CD8-positive, alpha-beta memory T cell (primary cell): ENCODE results near the gene SEMA4C. TPM values are rescaled to one million over a fixed set of nuclear protein-coding genes. Genes with fewer than 3 reads are reported as not detected.
"Not testable (repeated sequence)": the region's sequence is repeated elsewhere in the genome, so short reads cannot be mapped to it uniquely, and the experiment has no call there.

ENCODE experiments used
- CTCF ChIA-PET: fragments of 350-600 bp; sonication (Branson Sonifier 250); formaldehyde crosslinking; loops from one replicate; lab custom pipeline; 2021; ENCODE audit warnings: antibody characterized with exemption; lab: Charles Lee
- POLR2A ChIA-PET: fragments of 350-600 bp; sonication (Branson Sonifier 250); formaldehyde crosslinking; loops from one replicate; lab custom pipeline; 2021; ENCODE audit warnings: antibody characterized with exemption; lab: Charles Lee
- DNase-seq, 5 donors: peaks; one replicate each; pipeline versions ENCODE4 v3.0.0 to v3.0.0-alpha.2; 2020 to 2022; ENCODE audit warnings: mixed read lengths in 1 of 5
- H3K27ac ChIP-seq: one replicate; pipeline ENCODE4 v1.7.0; 2013; ENCODE audit warnings: low read depth, mild to moderate bottlenecking, low read length, moderate library complexity
- H3K27me3 ChIP-seq: 2 replicates; pipeline ENCODE4 v1.7.0; 2013; ENCODE audit warnings: low read length, mild to moderate bottlenecking; ENCODE audit not compliant: insufficient read depth, poor library complexity, severe bottlenecking
- H3K36me3 ChIP-seq: 2 replicates; pipeline ENCODE4 v1.7.0; 2013; ENCODE audit warnings: mild to moderate bottlenecking, low read length, moderate library complexity; ENCODE audit not compliant: insufficient read depth
- H3K4me1 ChIP-seq: 2 replicates; pipeline ENCODE4 v1.7.0; 2013; ENCODE audit warnings: mild to moderate bottlenecking, low read length, moderate library complexity; ENCODE audit not compliant: insufficient read depth
- H3K4me3 ChIP-seq: 2 replicates; pipeline ENCODE4 v1.7.0; 2013; ENCODE audit warnings: mild to moderate bottlenecking, low read length
- H3K9me3 ChIP-seq: 2 replicates; pipeline ENCODE4 v1.7.0; 2013; ENCODE audit warnings: mild to moderate bottlenecking, low read length
- H3K27ac Mint-ChIP-seq, 8 donors: one replicate each; pipeline ENCODE4 v1.8.0; 2020 to 2021; ENCODE audit warnings: mixed read lengths in 8 of 8, mild to moderate bottlenecking in 6 of 8, inconsistent platforms in 3 of 8, moderate library complexity in 3 of 8
- H3K27me3 Mint-ChIP-seq, 2 donors: one replicate each; pipeline ENCODE4 v1.8.0; 2020 to 2021; ENCODE audit warnings: mixed read lengths in 2 of 2, mild to moderate bottlenecking in 1 of 2, moderate library complexity in 1 of 2
- H3K36me3 Mint-ChIP-seq, 3 donors: one replicate each; pipeline ENCODE4 v1.8.0; 2020 to 2021; ENCODE audit warnings: mixed read lengths in 3 of 3, inconsistent platforms in 1 of 3, mild to moderate bottlenecking in 1 of 3
- H3K4me1 Mint-ChIP-seq, 3 donors: one replicate each; pipeline ENCODE4 v1.8.0; 2020 to 2021; ENCODE audit warnings: mixed read lengths in 3 of 3, inconsistent platforms in 1 of 3, mild to moderate bottlenecking in 1 of 3
- H3K4me3 Mint-ChIP-seq, 7 donors: one replicate each; pipeline ENCODE4 v1.8.0; 2020 to 2021; ENCODE audit warnings: mixed read lengths in 7 of 7, mild to moderate bottlenecking in 6 of 7, moderate library complexity in 4 of 7, inconsistent platforms in 2 of 7
- H3K9me3 Mint-ChIP-seq, 5 donors: one replicate each; pipeline ENCODE4 v1.8.0; 2020 to 2022; ENCODE audit warnings: mixed read lengths in 5 of 5, mild to moderate bottlenecking in 3 of 5, moderate library complexity in 2 of 5, inconsistent platforms in 1 of 5
- polyA plus RNA-seq: library from polyadenylated mRNA; unstranded; fragments of 300-500 nt; fragmentation: Illumina TruSeq; gene quantifications from one replicate; pipeline ENCODE4 v1.2.3, GENCODE V29; 2021
- total RNA-seq, 2 experiments: library from RNA; stranded (reverse); gene quantifications; one replicate each; pipeline ENCODE4 v1.2.3, GENCODE V29; 2021

SEMA4C gene
- total and polyA plus RNA-seq, 3 experiments from 2014 or later: 7.1 to 18.7 (median 16.6) TPM

DNA sequence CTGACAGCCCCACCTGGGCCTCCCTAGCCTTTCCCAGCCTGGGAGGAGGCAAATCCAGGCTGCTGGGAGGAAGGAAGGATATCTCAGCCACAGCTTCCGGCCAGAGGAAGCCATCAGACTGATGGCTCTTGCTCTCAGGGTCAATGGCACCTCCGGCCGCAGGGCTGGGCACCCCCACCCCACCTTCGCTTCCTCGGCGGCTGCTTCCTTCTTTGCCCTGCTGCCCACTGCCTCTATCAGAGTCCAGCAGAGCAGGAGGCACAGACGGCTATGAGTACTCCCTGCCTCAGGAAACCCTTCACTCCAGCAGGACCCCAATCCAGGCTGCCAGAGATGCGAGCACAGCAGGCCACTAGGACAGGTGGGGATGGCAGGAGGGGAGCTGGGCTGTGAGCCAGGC, 3.3 kb downstream of the SEMA4C start:
- Histone ChIP-seq H3K4me1 (peaks cover 24% of the 10 kb centered on the region), H3K9me3 (no peaks in the 10 kb centered on the region), H3K36me3 (peaks cover 17% of the 10 kb centered on the region), H3K27ac (no peak overlapping the region), H3K4me3 (no peak overlapping the region), H3K27me3 (no peaks in the 10 kb centered on the region)
- Mint-ChIP-seq H3K36me3 (peaks cover 0 to 66% (median 9%) of the 10 kb centered on the region in 3 donors), H3K4me3 (peak overlapping the region; percentile 41 to 90 (median 80)), H3K9me3 (no peaks in the 10 kb centered on the region), H3K27ac (peak overlapping the region in 5 of 8 donors; percentile 42 to 91 (median 76)), H3K27me3 (no peaks in the 10 kb centered on the region), H3K4me1 (peaks cover 31 to 50% (median 37%) of the 10 kb centered on the region in 3 donors)
- POLR2A ChIA-PET: interaction anchor here (0.5 to 1.1 kb wide), 3 partner anchors 9 to 96 kb away, joined by 3 to 4 read pairs (median 3); partner anchors contain the start of gene ANKRD39
- no peak for DNase-seq
- CTCF ChIA-PET: interaction anchor here (1.2 to 14.3 kb wide), 4 partner anchors 9 to 96 kb away, joined by 4 to 358 read pairs (median 52); partner anchors contain the start of gene ANKRD39

DNA sequence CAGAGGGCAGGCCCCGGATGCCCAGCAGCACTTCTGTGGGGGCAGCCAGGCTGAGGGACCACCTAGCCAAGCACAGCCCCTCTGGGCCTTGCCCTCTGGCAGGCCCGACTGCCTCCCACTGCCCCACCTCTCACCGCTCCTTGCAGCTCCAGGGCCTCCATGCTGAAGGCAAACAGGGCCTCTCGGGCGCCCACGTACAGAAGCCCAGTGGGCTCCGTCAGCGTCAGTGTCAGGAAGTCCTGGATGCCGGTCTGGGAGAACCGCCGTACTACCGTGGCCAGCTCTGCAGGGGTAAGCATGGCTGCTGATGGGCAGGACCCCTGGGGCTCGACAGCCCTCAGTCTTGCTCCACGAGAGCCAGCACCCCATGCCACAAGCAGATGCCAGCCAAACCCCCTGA, 3.7 kb downstream of the SEMA4C start:
- peaks cover 17% of the 10 kb centered on the region for H3K36me3 ChIP-seq
- no peaks in the 10 kb centered on the region for H3K27me3 Mint-ChIP-seq
- H3K27me3 ChIP-seq: no peaks in the 10 kb centered on the region
- ChIA-PET POLR2A (interaction anchor here (0.8 kb wide), 1 partner anchor 89 kb away, joined by 3 read pairs; no protein-coding TSS in a partner anchor), CTCF (interaction anchor here (3.5 to 14.3 kb wide), 3 partner anchors 9 to 96 kb away, joined by 16 to 358 read pairs (median 88); partner anchors contain the start of gene ANKRD39)
- H3K4me3 ChIP-seq: no peak overlapping the region
- no peak for DNase-seq
- H3K4me1 Mint-ChIP-seq: peaks cover 28 to 49% (median 33%) of the 10 kb centered on the region in 3 donors
- H3K27ac ChIP-seq: no peak overlapping the region
- no peaks in the 10 kb centered on the region for H3K9me3 Mint-ChIP-seq
- H3K9me3 ChIP-seq: no peaks in the 10 kb centered on the region
- H3K36me3 Mint-ChIP-seq: peaks cover 0 to 70% (median 10%) of the 10 kb centered on the region in 3 donors
- peaks cover 22% of the 10 kb centered on the region for H3K4me1 ChIP-seq
- peak overlapping the region in 2 of 8 donors; percentile 76 for H3K27ac Mint-ChIP-seq
- H3K4me3 Mint-ChIP-seq: peak overlapping the region in 2 of 7 donors; percentile 54 to 77

DNA sequence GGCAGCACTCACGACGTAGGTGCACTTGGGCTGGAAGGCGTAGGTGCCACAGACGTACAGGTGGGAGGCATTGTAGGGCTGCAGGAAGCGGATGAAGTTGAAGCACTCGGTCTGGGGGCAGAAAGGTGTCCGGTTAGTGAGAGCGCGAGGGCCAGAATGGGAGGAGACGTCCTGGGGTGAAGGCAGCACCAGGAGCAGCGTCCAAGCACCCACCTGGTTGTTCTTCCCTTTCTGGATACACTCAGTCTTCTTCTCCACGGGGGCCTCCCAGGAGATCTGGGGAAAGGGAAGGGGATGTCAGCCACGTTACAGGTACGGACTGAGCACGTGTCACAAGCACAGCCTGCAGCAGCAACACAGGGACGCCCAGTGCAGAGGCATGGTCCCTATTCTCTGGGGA, 4.2 kb downstream of the SEMA4C start:
- peak overlapping the region in 4 of 8 donors; percentile 57 to 90 (median 73) for H3K27ac Mint-ChIP-seq
- no peaks in the 10 kb centered on the region for H3K9me3 Mint-ChIP-seq
- no peak overlapping the region for H3K4me3 ChIP-seq
- ChIA-PET POLR2A (interaction anchor here (0.8 kb wide), 1 partner anchor 90 kb away, joined by 3 read pairs; no protein-coding TSS in a partner anchor), CTCF (interaction anchor here (6.6 to 14.3 kb wide), 2 partner anchors 8 to 86 kb away, joined by 88 to 358 read pairs; partner anchors contain the start of gene ANKRD39)
- peaks cover 17% of the 10 kb centered on the region for H3K4me1 ChIP-seq
- H3K27me3 ChIP-seq: no peaks in the 10 kb centered on the region
- no peaks in the 10 kb centered on the region for H3K27me3 Mint-ChIP-seq
- H3K27ac ChIP-seq: no peak overlapping the region
- H3K36me3 Mint-ChIP-seq: peaks cover 0 to 74% (median 10%) of the 10 kb centered on the region in 3 donors
- DNase-seq: no peak
- no peaks in the 10 kb centered on the region for H3K9me3 ChIP-seq
- H3K4me3 Mint-ChIP-seq: peak overlapping the region in 4 of 7 donors; percentile 54 to 77 (median 58)
- H3K4me1 Mint-ChIP-seq: peaks cover 23 to 45% (median 28%) of the 10 kb centered on the region in 3 donors
- peaks cover 17% of the 10 kb centered on the region for H3K36me3 ChIP-seq

DNA sequence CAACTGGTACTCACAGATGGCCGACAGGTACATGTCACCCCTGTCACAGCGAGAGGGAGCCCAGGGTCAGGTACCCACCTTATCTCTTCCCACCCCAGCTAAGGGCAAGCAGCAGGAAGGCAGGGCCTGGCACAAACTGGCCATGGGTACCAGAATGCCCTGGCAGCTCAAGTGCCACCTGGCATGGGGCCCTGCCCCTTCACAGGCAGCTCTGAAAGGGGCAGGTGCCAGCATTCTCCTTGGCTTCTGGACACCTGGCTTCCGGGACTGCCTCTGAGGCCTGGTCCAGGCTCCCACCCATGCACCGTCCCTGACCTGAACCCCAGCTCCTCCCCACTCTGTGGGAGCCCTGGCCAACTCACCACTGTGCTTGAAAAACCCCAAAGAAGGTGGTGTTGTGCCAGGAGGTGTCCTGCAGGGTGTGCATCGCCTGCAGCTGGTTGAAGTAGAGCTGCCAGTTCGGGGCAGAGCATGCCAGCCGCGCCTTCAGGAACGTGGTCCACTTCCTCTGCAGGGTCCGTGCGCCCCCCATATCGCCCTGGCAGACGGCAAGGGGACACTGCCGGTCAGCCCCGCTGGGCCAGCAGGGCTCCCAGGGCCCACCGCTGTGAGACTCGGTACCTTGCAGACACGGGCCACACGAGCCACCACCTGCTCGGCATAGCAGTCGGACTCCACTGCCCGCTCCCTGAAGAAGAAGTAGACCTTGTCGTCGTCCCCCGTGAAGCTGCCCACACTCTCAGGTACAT, 5.4 kb downstream of the SEMA4C start:
- no peak overlapping the region for H3K4me3 Mint-ChIP-seq
- no peaks in the 10 kb centered on the region for H3K27me3 ChIP-seq
- H3K4me3 ChIP-seq: no peak overlapping the region
- H3K27me3 Mint-ChIP-seq: no peaks in the 10 kb centered on the region
- H3K4me1 Mint-ChIP-seq: peaks cover 24 to 53% (median 33%) of the 10 kb centered on the region in 3 donors
- H3K27ac Mint-ChIP-seq: no peak overlapping the region
- no peak overlapping the region for H3K27ac ChIP-seq
- peaks cover 18% of the 10 kb centered on the region for H3K4me1 ChIP-seq
- peaks cover 17% of the 10 kb centered on the region for H3K36me3 ChIP-seq
- POLR2A ChIA-PET: interaction anchor here (0.5 to 1.8 kb wide), 3 partner anchors 22 to 60 kb away, joined by 3 to 5 read pairs (median 4); no protein-coding TSS in a partner anchor
- no peaks in the 10 kb centered on the region for H3K9me3 Mint-ChIP-seq
- DNase-seq: no peak
- peaks cover 0 to 77% (median 10%) of the 10 kb centered on the region in 3 donors for H3K36me3 Mint-ChIP-seq
- CTCF ChIA-PET: interaction anchor here (0.9 to 14.3 kb wide), 3 partner anchors 87 to 98 kb away, joined by 3 to 358 read pairs (median 6); no protein-coding TSS in a partner anchor
- H3K9me3 ChIP-seq: no peaks in the 10 kb centered on the region

DNA sequence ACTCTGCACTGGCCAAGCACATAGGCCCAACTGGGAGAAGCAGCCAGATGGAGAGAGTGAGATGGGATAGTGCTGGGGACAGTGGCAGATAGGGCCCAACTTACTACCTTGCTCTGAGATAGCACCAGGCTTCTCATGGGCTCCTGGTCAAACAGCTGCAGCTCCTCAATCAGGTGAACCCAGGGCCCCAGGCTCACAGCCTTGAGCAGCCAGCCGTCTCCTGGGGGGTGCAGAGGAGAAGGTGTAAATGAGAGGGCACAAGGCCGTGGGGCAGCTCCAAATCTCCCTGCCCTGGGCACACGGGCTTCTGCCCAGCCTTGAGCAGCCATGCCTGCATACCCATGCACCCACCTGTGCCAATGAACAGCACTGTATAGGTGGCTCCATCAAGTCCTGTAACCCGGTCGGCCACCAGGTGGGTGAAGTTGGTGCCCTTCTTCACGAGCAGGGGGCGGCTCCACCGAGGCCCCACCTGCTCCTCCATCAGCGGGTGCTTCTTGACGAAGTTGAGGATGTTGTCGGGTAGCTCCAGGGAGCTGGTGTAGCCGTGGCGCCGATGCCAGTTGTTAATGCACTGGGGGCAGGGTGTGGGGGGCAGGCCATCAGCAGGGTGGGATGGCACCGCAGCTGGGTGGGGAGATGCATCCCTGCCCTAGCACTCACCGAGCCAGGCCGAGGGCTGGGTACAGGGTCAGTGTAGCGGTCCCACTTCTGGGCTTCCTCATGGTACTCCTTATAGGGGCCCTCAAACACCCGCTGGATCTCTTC, 6.1 kb downstream of the SEMA4C start:
- no peak for DNase-seq
- Mint-ChIP-seq H3K27ac (no peak overlapping the region), H3K4me3 (peak overlapping the region in 1 of 7 donors; percentile 65), H3K4me1 (peaks cover 29 to 60% (median 40%) of the 10 kb centered on the region in 3 donors), H3K9me3 (no peaks in the 10 kb centered on the region), H3K27me3 (no peaks in the 10 kb centered on the region), H3K36me3 (peaks cover 0 to 77% (median 10%) of the 10 kb centered on the region in 3 donors)
- ChIA-PET POLR2A (interaction anchor here (0.5 to 1.8 kb wide), 3 partner anchors 21 to 60 kb away, joined by 3 to 5 read pairs (median 4); no protein-coding TSS in a partner anchor), CTCF (interaction anchor here (0.9 to 14.3 kb wide), 5 partner anchors 61 to 99 kb away, joined by 3 to 358 read pairs (median 3); no protein-coding TSS in a partner anchor)
- Histone ChIP-seq H3K27ac (no peak overlapping the region), H3K9me3 (no peaks in the 10 kb centered on the region), H3K4me3 (no peak overlapping the region), H3K36me3 (peaks cover 17% of the 10 kb centered on the region), H3K4me1 (peaks cover 26% of the 10 kb centered on the region), H3K27me3 (no peaks in the 10 kb centered on the region)

DNA sequence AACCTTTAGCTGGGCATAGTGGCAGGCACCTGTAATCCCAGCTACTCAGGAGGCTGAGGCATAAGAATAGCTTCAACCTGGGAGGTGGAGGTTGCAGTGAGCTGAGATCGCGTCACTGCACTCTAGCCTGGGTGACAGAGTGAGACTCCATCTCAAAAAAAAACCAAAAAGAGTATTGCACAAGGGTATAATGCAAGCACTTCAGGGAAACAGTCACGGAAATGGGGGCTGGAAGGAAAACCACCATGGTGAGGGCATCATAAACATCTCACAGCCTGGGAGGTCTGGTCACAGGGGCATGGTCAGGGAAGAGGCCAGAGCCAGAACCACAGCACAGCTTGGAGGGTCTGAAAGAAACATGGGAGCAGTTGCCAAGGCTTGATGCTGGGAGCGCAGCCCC, 6.8 kb downstream of the SEMA4C start:
- Mint-ChIP-seq H3K36me3 (peaks cover 0 to 74% (median 10%) of the 10 kb centered on the region in 3 donors), H3K4me3 (peak overlapping the region in 1 of 7 donors; percentile 65), H3K4me1 (peaks cover 28 to 59% (median 41%) of the 10 kb centered on the region in 3 donors), H3K27ac (peak overlapping the region in 2 of 8 donors; percentile 77 to 79)
- H3K4me3 ChIP-seq, H3K27me3 Mint-ChIP-seq, H3K9me3 Mint-ChIP-seq, DNase-seq, H3K27ac ChIP-seq, H3K27me3 ChIP-seq, H3K9me3 ChIP-seq: not testable (repeated sequence)
- CTCF ChIA-PET: interaction anchor here (1.2 to 14.3 kb wide), 4 partner anchors 61 to 98 kb away, joined by 3 to 358 read pairs (median 4); no protein-coding TSS in a partner anchor
- H3K36me3 ChIP-seq: peaks cover 17% of the 10 kb centered on the region
- H3K4me1 ChIP-seq: peaks cover 29% of the 10 kb centered on the region
- POLR2A ChIA-PET: interaction anchor here (0.7 to 1.8 kb wide), 3 partner anchors 21 to 61 kb away, joined by 3 to 5 read pairs (median 4); no protein-coding TSS in a partner anchor

DNA sequence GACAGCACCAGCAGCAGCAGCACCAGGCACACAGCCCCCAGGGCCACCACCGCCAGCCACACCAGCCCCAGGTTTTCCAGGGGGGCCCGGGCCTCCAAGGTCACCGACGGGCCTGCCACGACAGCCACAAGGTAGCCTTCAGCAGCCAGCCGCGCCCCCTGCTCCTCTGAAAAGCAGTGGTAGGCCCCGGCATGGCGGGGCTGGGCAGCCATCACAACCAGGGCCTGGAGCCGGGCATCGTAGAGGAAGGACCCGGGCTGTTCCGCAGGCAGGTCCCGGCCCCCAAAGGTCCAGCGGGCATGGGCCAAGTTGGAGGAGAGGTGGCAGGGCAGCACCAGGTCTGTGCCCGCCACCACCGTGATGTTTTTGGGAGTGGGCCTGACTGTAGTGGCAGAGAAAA, 8.8 kb downstream of the SEMA4C start:
- Histone ChIP-seq H3K9me3 (no peaks in the 10 kb centered on the region), H3K4me3 (no peak overlapping the region), H3K27me3 (no peaks in the 10 kb centered on the region), H3K4me1 (peaks cover 30% of the 10 kb centered on the region), H3K36me3 (peaks cover 13% of the 10 kb centered on the region), H3K27ac (no peak overlapping the region)
- H3K4me3 Mint-ChIP-seq: peak overlapping the region in 1 of 7 donors; percentile 71
- peaks cover 28 to 54% (median 38%) of the 10 kb centered on the region in 3 donors for H3K4me1 Mint-ChIP-seq
- H3K27ac Mint-ChIP-seq: no peak overlapping the region
- ChIA-PET POLR2A (no interaction called here), CTCF (interaction anchor here (1.0 to 14.3 kb wide), 2 partner anchors 10 to 90 kb away, joined by 4 to 358 read pairs; no protein-coding TSS in a partner anchor)
- peaks cover 0 to 63% (median 10%) of the 10 kb centered on the region in 3 donors for H3K36me3 Mint-ChIP-seq
- H3K27me3 Mint-ChIP-seq: no peaks in the 10 kb centered on the region
- H3K9me3 Mint-ChIP-seq: no peaks in the 10 kb centered on the region
- DNase-seq: no peak
